HG03342 (cell line): Measurements from ENCODE around the gene ARAP1.

Experiments
- ATAC-seq: cut with Tn5 transposase; IDR thresholded peaks from one replicate; pipeline ENCODE4 v1.9.1; 2021; ENCODE audit warnings: mild to moderate bottlenecking, moderate library complexity; ENCODE audit not compliant: unreplicated experiment

Gene ARAP1

DNA sequence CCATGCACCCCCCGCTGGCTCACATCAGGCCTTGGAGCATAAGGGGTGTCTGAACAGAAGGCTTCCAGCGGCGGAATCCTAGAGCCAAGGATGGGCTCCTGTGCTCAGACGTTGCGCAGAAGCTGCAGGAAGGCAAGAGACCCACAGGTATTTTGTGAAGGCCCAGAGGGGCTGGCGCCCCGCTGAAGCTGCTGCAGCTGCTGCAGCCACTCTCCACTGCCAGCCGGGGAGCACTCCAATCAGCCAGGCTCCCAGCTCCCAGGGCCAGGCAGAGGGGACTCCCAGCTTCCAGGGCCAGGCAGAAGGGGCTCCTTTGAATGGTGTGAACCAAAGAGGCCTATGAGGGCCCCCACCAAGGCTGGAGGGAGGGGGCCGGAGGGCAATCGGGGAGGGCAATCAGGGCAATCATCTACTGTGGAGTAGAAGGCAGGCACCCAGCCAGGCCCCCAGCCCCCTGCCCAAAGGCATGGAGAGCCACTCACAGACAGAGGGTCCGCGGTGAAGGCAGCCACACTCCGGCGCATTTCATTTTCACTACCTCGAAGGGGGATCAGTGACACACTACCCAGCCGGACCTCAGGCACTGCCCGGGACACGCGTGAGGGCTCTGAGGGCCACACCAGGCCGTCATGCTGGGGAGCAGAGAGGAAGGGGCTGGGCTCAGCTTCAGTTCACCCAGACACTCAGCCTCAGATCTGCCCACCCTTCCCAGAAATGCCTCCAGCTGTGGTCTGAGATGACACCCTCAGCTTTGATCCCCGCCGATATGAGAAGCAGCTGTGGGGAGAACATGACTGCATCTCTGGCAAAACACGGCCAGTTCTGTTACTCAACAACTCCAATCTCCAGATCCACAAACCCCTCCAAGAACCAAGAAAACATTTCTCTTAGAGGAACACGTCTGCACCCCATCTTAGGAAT lies 66.4 kb downstream of the ARAP1 start:
- no peak for ATAC-seq

- ATAC-seq, result peak; percentile 58
These were observed 67.8 kb downstream of the ARAP1 start for GRCh38 chr11:72684236-72684912.

DNA sequence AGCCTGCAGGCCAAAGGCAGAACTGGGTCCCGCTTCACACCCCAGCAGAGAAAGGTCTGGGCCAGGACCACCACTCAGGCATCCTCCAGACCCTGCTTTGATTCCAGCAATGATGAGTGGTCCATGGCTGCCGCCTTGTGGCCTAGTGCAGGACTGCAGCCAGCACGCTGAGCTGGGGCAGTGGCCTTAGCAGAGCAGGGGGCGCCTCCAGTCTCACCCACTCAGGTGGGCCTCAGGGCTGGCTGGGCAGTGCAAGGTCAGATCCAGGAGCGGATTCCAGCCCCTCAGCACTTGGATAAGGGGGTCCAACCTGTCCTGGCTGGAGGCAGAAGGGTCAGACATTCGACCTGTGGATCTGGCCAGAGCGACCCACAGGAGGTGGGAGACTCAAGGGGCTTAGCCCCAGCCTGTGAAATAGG lies 68.4 kb downstream of the ARAP1 start:
- ATAC-seq, result no peak

DNA sequence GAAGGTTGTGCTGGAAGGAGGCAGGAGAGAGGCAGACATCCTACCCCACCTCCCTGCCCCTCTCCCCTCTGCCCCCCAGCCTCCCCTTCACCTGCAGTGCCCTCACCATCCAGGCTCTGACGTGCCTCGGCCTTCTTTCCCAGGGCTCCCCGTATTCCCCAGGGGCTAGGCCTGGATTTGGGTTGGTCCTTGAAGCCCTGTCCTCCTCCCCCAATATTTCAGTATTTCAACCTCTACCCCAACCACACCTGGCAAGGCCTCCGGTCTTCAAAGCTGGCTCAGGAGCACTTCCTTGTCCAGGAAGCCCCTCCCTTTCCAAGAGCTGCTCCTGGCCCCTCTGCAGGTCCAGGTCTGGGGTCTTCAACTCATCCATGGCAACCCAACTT lies 69.4 kb downstream of the ARAP1 start:
- no peak for ATAC-seq

DNA sequence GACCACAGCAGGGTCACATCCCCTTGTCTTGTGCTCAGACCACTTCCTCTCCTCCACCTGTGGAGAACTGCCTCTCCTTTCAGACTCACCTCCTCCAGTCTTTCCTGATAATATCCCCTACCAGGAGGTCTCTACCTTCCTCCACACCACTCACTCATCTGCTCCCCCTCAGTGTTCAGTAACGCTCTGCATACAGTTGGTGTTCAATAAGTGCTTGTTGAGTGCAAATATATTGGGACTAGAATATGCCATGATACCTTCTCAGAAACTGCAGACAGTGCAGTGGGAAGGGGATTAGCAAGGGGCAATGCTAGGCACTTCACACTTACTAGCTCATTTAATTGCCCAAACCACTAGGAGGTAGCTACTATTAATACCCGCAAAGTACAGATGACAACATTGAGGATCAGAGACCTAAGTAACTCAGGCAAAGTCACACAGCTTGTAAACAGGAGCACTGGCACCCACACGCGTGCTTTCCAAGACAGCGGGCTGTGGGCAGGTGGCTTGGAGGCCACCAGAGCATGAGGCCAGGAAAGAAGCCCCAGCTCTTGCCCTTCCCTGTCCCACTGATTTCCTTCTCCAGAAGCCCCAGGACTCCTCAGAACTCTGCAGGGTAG lies 69.9 kb downstream of the ARAP1 start:
- ATAC-seq, result no peak

- no peak for ATAC-seq
These were observed 70.7 kb downstream of the ARAP1 start for GRCh38 chr11:72681226-72682153.

DNA sequence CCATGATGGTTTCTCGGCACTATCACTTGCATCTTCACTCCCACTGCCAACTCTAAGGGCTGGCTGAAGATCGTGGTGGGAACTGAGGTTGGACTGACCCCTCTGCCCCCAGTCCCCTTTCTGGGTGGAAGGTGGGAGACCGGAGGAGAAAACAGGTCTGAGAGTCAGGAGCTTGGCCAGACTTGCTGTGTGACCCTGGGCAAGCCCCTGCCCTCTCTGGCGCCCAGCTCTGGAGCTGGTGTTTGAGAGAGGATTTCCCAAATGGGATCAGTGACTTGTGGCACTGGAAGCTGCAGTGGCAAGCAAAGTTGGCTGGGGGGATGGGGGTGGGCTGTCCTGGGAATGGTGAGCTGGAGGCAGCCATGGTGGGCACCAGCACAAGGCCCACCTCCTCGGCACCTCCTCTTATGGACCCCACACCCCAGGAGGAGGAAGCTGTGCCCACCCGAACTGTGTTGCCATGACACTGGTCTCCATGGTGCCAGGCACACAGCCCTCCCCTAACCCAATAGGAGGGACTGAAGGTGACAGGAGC lies 71.5 kb downstream of the ARAP1 start:
- no peak for ATAC-seq

GRCh38 chr11:72679869-72680268 lies 72.3 kb downstream of the ARAP1 start:
- no peak for ATAC-seq

GRCh38 chr11:72678524-72678923 lies 73.7 kb downstream of the ARAP1 start:
- no peak for ATAC-seq

- no peak for ATAC-seq
These were observed 75.3 kb downstream of the ARAP1 start for GRCh38 chr11:72676861-72677341.

GRCh38 chr11:72675221-72675620 lies 77.0 kb downstream of the ARAP1 start:
- ATAC-seq, result no peak

- no peak for ATAC-seq
These were observed 78.0 kb downstream of the ARAP1 start, which contains the start of gene PDE2A for GRCh38 chr11:72673943-72674828. Gene PDE2A (minus strand): TSS chr11:72674422. CDS start chr11:72674207, 215 bp downstream.

DNA sequence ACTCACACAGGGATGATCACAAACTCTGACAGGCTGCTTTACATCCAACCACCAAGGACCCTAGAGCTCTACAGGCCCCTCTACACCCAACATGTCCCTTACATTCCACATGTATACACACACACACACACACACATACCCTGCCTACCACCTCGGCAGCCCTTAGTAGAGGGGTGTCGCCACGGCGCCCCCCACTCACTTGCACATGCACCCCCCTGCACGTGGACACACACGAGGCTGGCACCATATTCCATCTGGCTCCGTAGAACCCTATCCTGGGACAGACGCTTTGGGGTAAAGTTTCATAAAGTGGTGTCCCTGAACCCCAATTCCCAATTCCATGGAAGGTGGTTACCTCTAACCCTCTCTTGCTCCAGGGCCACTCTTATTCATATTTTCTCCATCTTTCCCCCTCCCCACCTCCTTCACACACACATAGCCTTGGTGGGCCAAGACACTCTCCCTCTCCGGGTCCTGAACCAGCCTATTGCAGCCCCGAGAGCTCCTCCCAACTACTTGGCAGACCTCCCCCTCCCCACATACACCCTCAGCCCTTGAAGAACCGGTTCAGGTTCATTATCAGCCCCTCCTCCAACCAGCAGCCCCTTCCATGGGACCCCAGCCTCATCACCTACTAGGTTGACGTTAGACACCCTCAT lies 78.8 kb downstream of the ARAP1 start:
- no peak for ATAC-seq

DNA sequence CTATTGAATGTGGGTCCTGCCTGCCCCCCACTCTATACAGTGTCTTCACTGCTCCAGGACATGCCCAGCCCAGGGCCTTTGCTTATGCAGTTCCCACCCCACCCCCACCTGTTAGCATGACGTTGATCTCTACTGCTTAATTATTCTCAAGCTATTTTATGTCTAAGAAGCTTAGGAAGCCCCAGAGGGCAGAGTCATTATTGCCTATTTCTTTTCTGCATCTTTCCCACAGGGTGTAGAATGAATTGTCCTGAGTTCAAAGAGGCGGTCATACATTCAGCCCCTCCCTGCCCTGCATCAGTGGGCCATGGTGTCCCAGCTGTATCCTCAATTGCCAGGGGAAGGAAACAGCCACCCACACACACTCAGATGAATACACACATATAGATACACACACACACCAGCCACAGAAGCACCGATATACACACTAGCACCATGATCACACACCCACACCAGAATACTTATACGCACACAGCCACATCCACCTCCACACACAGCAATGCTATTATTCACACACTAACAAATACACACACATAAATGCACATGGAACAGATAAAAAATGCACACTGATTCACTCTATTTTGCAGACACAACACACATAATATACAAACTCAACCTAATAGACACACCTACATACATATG lies 79.5 kb downstream of the ARAP1 start:
- ATAC-seq, result no peak

- ATAC-seq, result no peak
These were observed 80.8 kb downstream of the ARAP1 start for GRCh38 chr11:72671152-72672099.

DNA sequence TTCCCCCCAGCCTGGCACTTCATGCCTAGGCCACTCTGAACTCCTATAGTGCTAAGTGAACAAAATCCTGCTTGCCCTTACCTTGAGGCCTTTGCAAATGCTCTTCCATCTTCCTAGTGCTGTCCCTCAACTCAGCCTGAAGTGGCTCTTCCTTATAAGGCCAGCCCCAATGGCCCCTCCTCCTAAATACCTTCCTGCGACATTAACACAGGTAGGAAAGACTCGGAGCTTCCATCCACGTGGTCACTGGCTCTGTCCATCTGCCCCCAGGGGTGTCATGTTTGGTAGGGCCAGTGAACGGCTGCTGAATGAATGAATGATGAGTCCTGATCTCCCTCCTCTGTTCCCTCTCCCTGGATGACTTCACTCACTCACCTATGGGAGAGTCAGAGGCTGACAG lies 82.2 kb downstream of the ARAP1 start:
- ATAC-seq, result no peak

GRCh38 chr11:72669527-72669926 lies 82.7 kb downstream of the ARAP1 start:
- no peak for ATAC-seq
